Spleen (tissue), 11 donors: Measurements from ENCODE around the gene FGF14. TPM values are rescaled to one million over a fixed set of nuclear protein-coding genes. Genes with fewer than 3 reads are reported as not detected.

ENCODE experiments used
- DNase-seq: peaks from one replicate; pipeline ENCODE4 v3.0.0-alpha.2; 2020
- H3K27ac ChIP-seq, 8 donors: fragments of 200-600 bp; sonication (generic) in 7 of 8; 1 replicate in 4 of 8; 2 replicates in 4 of 8; pipeline versions ENCODE4 v1.5.0 to v1.8.0; 2016 to 2021; ENCODE audit warnings: inconsistent platforms in 4 of 8, mild to moderate bottlenecking in 4 of 8, moderate library complexity in 1 of 8
- H3K27me3 ChIP-seq, 7 donors: fragments of 200-600 bp; sonication (generic) in 6 of 7; replicated peaks in 1 of 7; 1 replicate in 4 of 7; 2 replicates in 3 of 7; pipeline versions ENCODE4 v1.5.0 to v1.8.0; 2016 to 2021; ENCODE audit warnings: inconsistent platforms in 3 of 7, mild to moderate bottlenecking in 1 of 7
- H3K36me3 ChIP-seq, 6 donors: fragments of 200-600 bp; sonication (generic) in 5 of 6; 1 replicate in 4 of 6; 2 replicates in 2 of 6; pipeline versions ENCODE4 v1.5.0 to v1.8.0; 2016 to 2021; ENCODE audit warnings: inconsistent platforms in 2 of 6
- H3K4me1 ChIP-seq, 6 donors: fragments of 200-600 bp; sonication (generic) in 5 of 6; 1 replicate in 3 of 6; 2 replicates in 3 of 6; pipeline versions ENCODE4 v1.5.0 to v1.8.0; 2016 to 2021; ENCODE audit warnings: inconsistent platforms in 3 of 6
- H3K4me3 ChIP-seq, 8 donors: fragments of 200-600 bp; sonication (generic) in 7 of 8; 1 replicate in 4 of 8; 2 replicates in 4 of 8; pipeline versions ENCODE4 v1.5.0 to v1.8.0; 2016 to 2021; ENCODE audit warnings: inconsistent platforms in 4 of 8, mild to moderate bottlenecking in 4 of 8, moderate library complexity in 2 of 8
- H3K9me3 ChIP-seq, 8 donors: fragments of 200-600 bp; sonication (generic) in 7 of 8; 1 replicate in 4 of 8; 2 replicates in 4 of 8; pipeline versions ENCODE4 v1.5.0 to v1.8.0; 2016 to 2021; ENCODE audit warnings: inconsistent platforms in 4 of 8
- CTCF ChIP-seq, 11 experiments: fragments of 200-600 bp in 7 of 11; fragments of 450-650 bp in 4 of 11; sonication (generic) in 4 of 11; IDR thresholded peaks in 8 of 11; conservative IDR thresholded peaks in 3 of 11; 1 replicate in 7 of 11; 2 replicates in 4 of 11; pipeline versions ENCODE4 v1.4.0 to v1.8.0; 2016 to 2021; ENCODE audit warnings: antibody characterized with exemption in 11 of 11, inconsistent platforms in 4 of 11, mild to moderate bottlenecking in 1 of 11
- POLR2A ChIP-seq, 3 donors: fragments of 450-650 bp; IDR thresholded peaks; one replicate each; pipeline ENCODE4 v1.5.1; 2017; ENCODE audit warnings: antibody characterized with exemption in 3 of 3, mild to moderate bottlenecking in 1 of 3
- POLR2AphosphoS5 ChIP-seq, 3 donors: sonication (generic); formaldehyde crosslinking; IDR thresholded peaks; one replicate each; pipeline ENCODE4 v1.5.1; 2017; ENCODE audit warnings: antibody characterized with exemption in 3 of 3
- WGBS, 5 donors: extraction: QIAGEN DNeasy Blood & Tissue Kit in 3 of 5; methylation state at CpG; one replicate each; pipeline versions ENCODE4 v1.1.5 to v1.1.7; 2013 to 2018; 5-methylcytosine and 5-hydroxymethylcytosine counted together
- intact Hi-C: fragments of 100-400 bp; cut with DNase I; formaldehyde crosslinking; loops from one replicate; pipeline ENCODE4 v1.15.0; 2023; ENCODE audit warnings: low total_unique reads
- polyA plus RNA-seq, 3 donors: library from polyadenylated mRNA; stranded (reverse); fragments of 200-250 nt; gene quantifications; one replicate each; pipeline ENCODE4 v1.2.1, GENCODE V29; 2013
- total RNA-seq, 7 donors: library from RNA; depleted of rRNA in 3 of 7; stranded (reverse); fragments of >200 nt in 3 of 7; fragmentation: NEBNext Ultra II Directional in 4 of 7; extraction: Animal tissue kit (Norgen Biotek cat#: 25700) in 4 of 7; gene quantifications; one replicate each; pipeline versions ENCODE4 v1.1.0 to v1.2.1, GENCODE V29; 2016 to 2021
- donor health status: healthy with polysubstance abuse.
- donor health status: DM: no; HTN: no; CAD: no; lungs with moderate emphysema.
- donor health status: DM: no; HTN: no; CAD: no.
- donor health status: Bipolar disorder and iron deficiency.
- donor health status: healthy.
- donor health status: DM: no; HTN: no; CAD: no.
- donor health status: DM: yes; HTN: yes; CAD: no.

Gene FGF14
- total and polyA plus RNA-seq, 10 donors, result 0.03 to 1.1 (median 0.05) TPM; not detected in 3

DNA sequence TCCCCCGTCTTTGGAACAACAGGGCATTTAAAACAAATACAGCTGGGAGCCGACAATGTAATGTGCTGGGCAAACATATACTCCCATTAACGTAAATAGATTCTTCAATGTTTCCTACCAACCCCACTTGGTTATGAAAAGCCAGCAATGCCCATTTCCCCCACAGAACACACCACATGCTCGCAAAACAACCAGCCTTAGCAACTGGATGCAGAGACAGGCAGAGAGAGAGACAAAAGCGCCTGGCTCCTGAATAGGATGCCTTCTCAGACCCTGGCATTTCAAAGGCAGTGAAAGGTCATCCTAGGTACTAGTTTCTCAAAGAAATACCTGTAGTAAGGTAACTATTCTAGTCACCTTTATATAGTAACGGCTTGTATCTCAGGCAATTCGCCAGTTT lies 486.5 kb downstream of the FGF14 start:
- Histone ChIP-seq H3K36me3 (no peaks in the 10 kb centered on the region), H3K4me1 (peaks cover 0 to 21% (median 8%) of the 10 kb centered on the region in 6 donors), H3K4me3 (no peak overlapping the region), H3K27ac (no peak overlapping the region), H3K9me3 (no peaks in the 10 kb centered on the region), H3K27me3 (peaks cover 0 to 64% (median 51%) of the 10 kb centered on the region in 7 donors)
- intact Hi-C loops, result no loop called here
- no peak for DNase-seq
- 12 to 19% (median 17%) methylated on average over 7 of the region's 7 CpGs for WGBS, 5 donors
- TF ChIP-seq POLR2A (IDR thresholded peaks at IDR 0.05) (no peak), CTCF (IDR thresholded peaks at IDR 0.05 in 8 of 11, conservative IDR thresholded peaks at IDR 0.05 in 3 of 11) (no peak), POLR2AphosphoS5 (IDR thresholded peaks at IDR 0.05) (no peak)

GRCh38 chr13:101911752-101912151 lies 490.1 kb downstream of the FGF14 start:
- Histone ChIP-seq H3K4me3 (no peak overlapping the region), H3K4me1 (peaks cover 0 to 13% (median 5%) of the 10 kb centered on the region in 6 donors), H3K36me3 (no peaks in the 10 kb centered on the region), H3K27ac (no peak overlapping the region), H3K9me3 (peaks cover 0 to 3% (median 0%) of the 10 kb centered on the region in 8 donors), H3K27me3 (peaks cover 0 to 29% (median 21%) of the 10 kb centered on the region in 7 donors)
- intact Hi-C loops, result no loop called here
- no peak for TF ChIP-seq CTCF (IDR thresholded peaks at IDR 0.05 in 8 of 11, conservative IDR thresholded peaks at IDR 0.05 in 3 of 11)
- no peak for TF ChIP-seq POLR2A (IDR thresholded peaks at IDR 0.05)
- no peak for DNase-seq
- WGBS, 5 donors, result 78 to 97% (median 83%) methylated on average over 2 of the region's 2 CpGs

DNA sequence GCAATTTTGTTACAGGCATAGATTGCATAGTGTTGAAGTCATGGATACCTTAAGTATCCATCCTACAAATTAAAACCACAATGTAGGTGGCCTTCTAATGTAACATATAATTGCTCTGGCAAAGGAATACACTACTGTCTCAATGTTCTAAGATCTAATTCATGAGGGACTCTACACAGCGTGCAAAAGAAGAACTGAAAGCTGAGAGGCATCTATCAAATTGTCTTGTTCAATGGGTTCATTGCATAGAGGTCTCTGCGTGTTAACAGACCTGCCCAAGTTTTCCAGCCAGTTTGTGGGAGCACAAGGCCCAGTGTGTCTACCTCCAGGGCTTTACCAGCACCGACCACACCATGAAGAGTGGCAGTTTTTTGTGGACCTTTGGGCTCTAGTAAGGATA lies 498.0 kb downstream of the FGF14 start:
- H3K36me3 ChIP-seq, result no peaks in the 10 kb centered on the region
- no peaks in the 10 kb centered on the region for H3K27me3 ChIP-seq
- WGBS, 5 donors, result 58 to 69% (median 61%) methylated on average over 3 of the region's 3 CpGs
- TF ChIP-seq POLR2AphosphoS5 (IDR thresholded peaks at IDR 0.05) (no peak), POLR2A (IDR thresholded peaks at IDR 0.05) (no peak), CTCF (IDR thresholded peaks at IDR 0.05 in 8 of 11, conservative IDR thresholded peaks at IDR 0.05 in 3 of 11) (no peak)
- peaks cover 0 to 3% (median 0%) of the 10 kb centered on the region in 8 donors for H3K9me3 ChIP-seq
- no peak overlapping the region for H3K27ac ChIP-seq
- no peaks in the 10 kb centered on the region for H3K4me1 ChIP-seq
- H3K4me3 ChIP-seq, result no peak overlapping the region
- DNase-seq, result no peak
- intact Hi-C loops, result no loop called here

DNA sequence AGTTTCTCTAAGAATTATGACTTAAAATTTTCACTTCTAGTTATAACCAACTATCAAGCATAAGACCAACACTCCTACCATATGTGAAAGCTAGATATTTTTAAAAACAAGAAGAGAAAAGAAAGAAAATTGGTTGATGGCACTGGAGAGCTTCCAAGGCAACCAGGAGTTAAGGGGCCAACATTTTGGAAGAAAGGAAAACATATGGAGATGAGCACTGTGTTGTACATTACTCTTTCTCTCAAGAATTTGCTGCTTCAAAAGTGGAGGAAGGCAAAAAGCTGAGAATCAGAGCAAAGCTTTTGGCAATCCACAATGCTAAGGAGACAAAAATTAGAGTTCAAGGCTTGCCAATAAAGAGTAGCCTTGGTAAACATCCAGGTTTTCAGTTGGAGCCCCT lies 503.2 kb downstream of the FGF14 start:
- no peaks in the 10 kb centered on the region for H3K36me3 ChIP-seq
- H3K27ac ChIP-seq, result no peak overlapping the region
- peaks cover 0 to 7% (median 0%) of the 10 kb centered on the region in 7 donors for H3K27me3 ChIP-seq
- no peak for TF ChIP-seq POLR2A (IDR thresholded peaks at IDR 0.05)
- no peak for TF ChIP-seq CTCF (IDR thresholded peaks at IDR 0.05 in 8 of 11, conservative IDR thresholded peaks at IDR 0.05 in 3 of 11)
- TF ChIP-seq POLR2AphosphoS5 (IDR thresholded peaks at IDR 0.05), result no peak
- DNase-seq, result no peak
- intact Hi-C loops, result no loop called here
- H3K4me3 ChIP-seq, result no peak overlapping the region
- H3K9me3 ChIP-seq, result no peaks in the 10 kb centered on the region
- no peaks in the 10 kb centered on the region for H3K4me1 ChIP-seq
